Measurements from ENCODE around the gene MARK4. TPM values are rescaled to one million over a fixed set of nuclear protein-coding genes. Genes with fewer than 3 reads are reported as not detected.

The MARK4 gene
- total RNA-seq, 4 donors from 2014 or later, result 17.4 to 36.9 (median 27.5) TPM

DNA sequence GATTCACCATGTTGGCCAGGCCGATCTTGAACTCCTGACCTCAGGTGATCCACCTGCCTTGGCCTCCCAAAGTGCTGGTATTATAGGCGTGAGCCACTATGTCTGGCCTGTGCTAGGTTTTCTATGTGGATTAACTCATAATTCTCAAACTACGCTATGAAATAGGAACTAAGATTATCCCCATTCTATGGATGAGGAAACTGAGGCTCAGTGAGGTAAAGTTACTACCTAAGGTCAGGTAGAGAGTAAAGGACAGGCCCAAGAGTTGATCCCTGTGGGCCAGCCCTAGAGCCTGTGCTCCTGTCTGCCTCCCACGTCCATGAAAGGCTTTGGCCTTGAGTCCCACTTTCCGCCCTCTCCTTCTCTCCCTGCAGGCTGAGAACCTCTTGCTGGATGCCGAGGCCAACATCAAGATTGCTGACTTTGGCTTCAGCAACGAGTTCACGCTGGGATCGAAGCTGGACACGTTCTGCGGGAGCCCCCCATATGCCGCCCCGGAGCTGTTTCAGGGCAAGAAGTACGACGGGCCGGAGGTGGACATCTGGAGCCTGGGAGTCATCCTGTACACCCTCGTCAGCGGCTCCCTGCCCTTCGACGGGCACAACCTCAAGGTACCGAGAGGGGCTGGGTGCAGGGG lies 20.1 kb downstream of the MARK4 start:
- no peaks in the 10 kb centered on the region for H3K27me3 ChIP-seq
- intact Hi-C loops (cut with DNase I), result no loop called here
- H3K4me1 ChIP-seq, result no peaks in the 10 kb centered on the region
- DNase-seq (ENCODE audit: extremely low spot score), result no peak
- WGBS, result 83% methylated on average over 19 of the region's 21 CpGs
- H3K9me3 ChIP-seq, result no peaks in the 10 kb centered on the region
- H3K36me3 ChIP-seq, result peaks cover 16 to 100% (median 79%) of the 10 kb centered on the region in 4 donors
- TF ChIP-seq EP300 (IDR thresholded peaks at IDR 0.05) (no peak), POLR2A (IDR thresholded peaks at IDR 0.05; ENCODE audit: low read depth) (no peak), POLR2AphosphoS5 (IDR thresholded peaks at IDR 0.05) (no peak), CTCF (IDR thresholded peaks at IDR 0.05) (no peak)
- no peak overlapping the region for H3K4me3 ChIP-seq
- H3K27ac ChIP-seq (replicated peaks in 1 of 4), result no peak overlapping the region

GRCh38 chr19:45271735-45272108 lies 20.7 kb downstream of the MARK4 start:
- Histone ChIP-seq H3K4me1 (no peaks in the 10 kb centered on the region), H3K27me3 (no peaks in the 10 kb centered on the region), H3K36me3 (peaks cover 16 to 100% (median 81%) of the 10 kb centered on the region in 4 donors), H3K4me3 (no peak overlapping the region), H3K9me3 (no peaks in the 10 kb centered on the region), H3K27ac (replicated peaks in 1 of 4) (no peak overlapping the region)
- WGBS, result 76% methylated on average over 6 of the region's 7 CpGs
- no peak for TF ChIP-seq POLR2AphosphoS5 (IDR thresholded peaks at IDR 0.05)
- TF ChIP-seq CTCF (IDR thresholded peaks at IDR 0.05), result no peak
- TF ChIP-seq POLR2A (IDR thresholded peaks at IDR 0.05; ENCODE audit: low read depth), result no peak
- TF ChIP-seq EP300 (IDR thresholded peaks at IDR 0.05), result no peak
- intact Hi-C loops (cut with DNase I), result no loop called here
- DNase-seq (ENCODE audit: extremely low spot score), result no peak

- intact Hi-C loops (cut with DNase I), result no loop called here
- TF ChIP-seq CTCF (IDR thresholded peaks at IDR 0.05) (no peak), POLR2AphosphoS5 (IDR thresholded peaks at IDR 0.05) (no peak), POLR2A (IDR thresholded peaks at IDR 0.05; ENCODE audit: low read depth) (no peak), EP300 (IDR thresholded peaks at IDR 0.05) (no peak)
- no peak overlapping the region for H3K27ac ChIP-seq (replicated peaks in 1 of 4)
- no peaks in the 10 kb centered on the region for H3K4me1 ChIP-seq
- no peak for DNase-seq (ENCODE audit: extremely low spot score)
- H3K27me3 ChIP-seq, result no peaks in the 10 kb centered on the region
- H3K36me3 ChIP-seq, result peaks cover 20 to 100% (median 84%) of the 10 kb centered on the region in 4 donors
- no peak overlapping the region for H3K4me3 ChIP-seq
- WGBS, result 87% methylated on average over 14 of the region's 14 CpGs
- no peaks in the 10 kb centered on the region for H3K9me3 ChIP-seq
These were observed 22.4 kb downstream of the MARK4 start for GRCh38 chr19:45273521-45273855.

GRCh38 chr19:45275370-45275971 lies 24.4 kb downstream of the MARK4 start:
- no peak for DNase-seq (ENCODE audit: extremely low spot score)
- Histone ChIP-seq H3K9me3 (no peaks in the 10 kb centered on the region), H3K4me3 (no peak overlapping the region), H3K27me3 (no peaks in the 10 kb centered on the region), H3K36me3 (peaks cover 31 to 100% (median 84%) of the 10 kb centered on the region in 4 donors), H3K4me1 (no peaks in the 10 kb centered on the region), H3K27ac (replicated peaks in 1 of 4) (no peak overlapping the region)
- WGBS, result 62% methylated on average over 5 of the region's 12 CpGs
- intact Hi-C loops (cut with DNase I), result no loop called here
- TF ChIP-seq CTCF (IDR thresholded peaks at IDR 0.05) (no peak), EP300 (IDR thresholded peaks at IDR 0.05) (no peak), POLR2A (IDR thresholded peaks at IDR 0.05; ENCODE audit: low read depth) (no peak), POLR2AphosphoS5 (IDR thresholded peaks at IDR 0.05) (no peak)
